Muscle of leg (tissue), 11 donors: ENCODE data around the gene OGG1. TPM values are rescaled to one million over a fixed set of nuclear protein-coding genes. Genes with fewer than 3 reads are reported as not detected.
A peak's percentile ranks its signal among the peaks of the same experiment; 100 is the strongest.

ENCODE experiments used
- DNase-seq: peaks from one replicate; pipeline ENCODE4 v3.0.0; 2013
- H3K27ac ChIP-seq: one replicate; pipeline ENCODE4 v1.5.1; 2013; ENCODE audit warnings: mild to moderate bottlenecking, low read length, control low read depth
- H3K27me3 ChIP-seq: one replicate; pipeline ENCODE4 v1.6.1; 2013; ENCODE audit warnings: low read length; ENCODE audit not compliant: control insufficient read depth, insufficient read depth
- H3K36me3 ChIP-seq: one replicate; pipeline ENCODE4 v1.6.1; 2013; ENCODE audit warnings: low read length; ENCODE audit not compliant: control insufficient read depth, insufficient read depth
- H3K4me1 ChIP-seq: one replicate; pipeline ENCODE4 v1.6.1; 2013; ENCODE audit warnings: low read length; ENCODE audit not compliant: control insufficient read depth, insufficient read depth
- H3K4me3 ChIP-seq: one replicate; pipeline ENCODE4 v1.5.1; 2013; ENCODE audit warnings: low read length, control low read depth
- H3K9me3 ChIP-seq: replicated peaks from 2 replicates; pipeline ENCODE4 v1.6.1; 2013; ENCODE audit warnings: low read depth, low read length; ENCODE audit not compliant: control insufficient read depth
- WGBS: methylation state at CpG from one replicate; pipeline ENCODE4 v1.1.5; 2013; ENCODE audit warnings: missing lambda C conversion rate; ENCODE audit not compliant: insufficient coverage; 5-methylcytosine and 5-hydroxymethylcytosine counted together
- polyA plus RNA-seq, 8 donors: library from polyadenylated mRNA; unstranded; fragments of 120-200 nt; gene quantifications; one replicate each; pipeline versions ENCODE4 v1.2.1 to v1.2.3, GENCODE V29; 2013; ENCODE audit warnings: inconsistent platforms in 1 of 8, low replicate concordance in 1 of 8; ENCODE audit not compliant: insufficient read length in 8 of 8, insufficient read depth in 1 of 8
- total RNA-seq: library from RNA; stranded (reverse); fragments of 120-200 nt; gene quantifications from one replicate; pipeline ENCODE4 v1.2.4, GENCODE V29; 2013

Gene OGG1
- total and polyA plus RNA-seq, 9 donors, result 21.4 to 38.6 (median 29.7) TPM

GRCh38 chr3:9710174-9710739 lies 39.5 kb upstream of the OGG1 start:
- Histone ChIP-seq H3K9me3 (no peaks in the 10 kb centered on the region), H3K36me3 (no peaks in the 10 kb centered on the region), H3K4me1 (no peaks in the 10 kb centered on the region), H3K27me3 (peaks cover 7% of the 10 kb centered on the region), H3K4me3 (no peak overlapping the region), H3K27ac (no peak overlapping the region)
- DNase-seq, result no peak
- WGBS, result 84% methylated on average over 3 of the region's 3 CpGs

GRCh38 chr3:9712415-9712814 lies 37.3 kb upstream of the OGG1 start:
- H3K27me3 ChIP-seq, result no peaks in the 10 kb centered on the region
- no peaks in the 10 kb centered on the region for H3K4me1 ChIP-seq
- DNase-seq, result no peak
- no peaks in the 10 kb centered on the region for H3K36me3 ChIP-seq
- H3K4me3 ChIP-seq, result no peak overlapping the region
- no peaks in the 10 kb centered on the region for H3K9me3 ChIP-seq
- 92% methylated on average over 2 of the region's 2 CpGs for WGBS
- H3K27ac ChIP-seq, result no peak overlapping the region

- no peak for DNase-seq
- Histone ChIP-seq H3K27me3 (no peaks in the 10 kb centered on the region), H3K4me3 (no peak overlapping the region), H3K4me1 (no peaks in the 10 kb centered on the region), H3K36me3 (no peaks in the 10 kb centered on the region), H3K9me3 (no peaks in the 10 kb centered on the region), H3K27ac (no peak overlapping the region)
- 81% methylated on average over 4 of the region's 4 CpGs for WGBS
These were observed 36.6 kb upstream of the OGG1 start for GRCh38 chr3:9713142-9713541.

GRCh38 chr3:9715136-9715535 lies 34.6 kb upstream of the OGG1 start:
- H3K4me3 ChIP-seq, result no peak overlapping the region
- no peaks in the 10 kb centered on the region for H3K4me1 ChIP-seq
- no peaks in the 10 kb centered on the region for H3K9me3 ChIP-seq
- H3K36me3 ChIP-seq, result no peaks in the 10 kb centered on the region
- DNase-seq, result no peak
- H3K27me3 ChIP-seq, result no peaks in the 10 kb centered on the region
- no peak overlapping the region for H3K27ac ChIP-seq
- WGBS, result 0% methylated on average over 3 of the region's 4 CpGs

- Histone ChIP-seq H3K9me3 (no peaks in the 10 kb centered on the region), H3K36me3 (no peaks in the 10 kb centered on the region), H3K4me1 (no peaks in the 10 kb centered on the region), H3K27me3 (no peaks in the 10 kb centered on the region), H3K4me3 (no peak overlapping the region), H3K27ac (no peak overlapping the region)
- WGBS, result 52% methylated on average over 3 of the region's 6 CpGs
- DNase-seq, result peak; percentile 82
These were observed 33.9 kb upstream of the OGG1 start for GRCh38 chr3:9715764-9716437.

GRCh38 chr3:9716801-9717555 lies 32.8 kb upstream of the OGG1 start:
- WGBS, result 75% methylated on average over 1 of the region's 5 CpGs

GRCh38 chr3:9717563-9717962 lies 32.2 kb upstream of the OGG1 start:
- no peaks in the 10 kb centered on the region for H3K4me1 ChIP-seq
- no peaks in the 10 kb centered on the region for H3K9me3 ChIP-seq
- H3K36me3 ChIP-seq, result no peaks in the 10 kb centered on the region
- 90% methylated on average over 1 of the region's 1 CpG for WGBS
- no peaks in the 10 kb centered on the region for H3K27me3 ChIP-seq
- DNase-seq, result no peak
- H3K27ac ChIP-seq, result no peak overlapping the region
- H3K4me3 ChIP-seq, result no peak overlapping the region

More at GRCh38 chr3:9716801-9717555, 32.8 kb upstream of the OGG1 start:
- H3K9me3 ChIP-seq, result no peaks in the 10 kb centered on the region
- H3K4me3 ChIP-seq, result no peak overlapping the region
- H3K36me3 ChIP-seq, result no peaks in the 10 kb centered on the region
- DNase-seq, result no peak
- no peak overlapping the region for H3K27ac ChIP-seq
- H3K27me3 ChIP-seq, result no peaks in the 10 kb centered on the region
- H3K4me1 ChIP-seq, result no peaks in the 10 kb centered on the region

DNA sequence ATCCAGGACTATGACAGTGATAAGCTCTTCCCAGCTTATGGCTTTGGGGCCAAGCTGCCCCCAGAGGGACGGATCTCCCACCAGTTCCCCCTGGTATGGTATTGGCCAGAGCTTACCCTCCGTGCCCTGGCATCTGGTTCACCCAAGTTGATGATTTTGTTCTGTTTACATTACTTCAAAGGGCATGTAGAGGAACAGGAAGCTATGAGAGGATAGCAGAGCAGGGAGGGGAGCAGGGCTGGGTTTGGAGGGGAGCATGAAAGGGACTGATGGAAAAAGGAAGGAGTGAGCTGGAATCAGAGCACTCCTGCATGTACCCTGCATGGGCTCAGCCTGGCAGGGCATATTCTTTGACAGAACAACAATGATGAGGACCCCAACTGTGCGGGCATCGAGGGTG lies 31.6 kb upstream of the OGG1 start:
- Histone ChIP-seq H3K9me3 (no peaks in the 10 kb centered on the region), H3K4me1 (no peaks in the 10 kb centered on the region), H3K36me3 (no peaks in the 10 kb centered on the region), H3K27ac (no peak overlapping the region), H3K4me3 (no peak overlapping the region), H3K27me3 (no peaks in the 10 kb centered on the region)
- no peak for DNase-seq
- WGBS, result 86% methylated on average over 2 of the region's 4 CpGs

GRCh38 chr3:9721015-9721699 lies 28.6 kb upstream of the OGG1 start:
- no peaks in the 10 kb centered on the region for H3K4me1 ChIP-seq
- no peaks in the 10 kb centered on the region for H3K36me3 ChIP-seq
- no peaks in the 10 kb centered on the region for H3K9me3 ChIP-seq
- no peak overlapping the region for H3K4me3 ChIP-seq
- no peaks in the 10 kb centered on the region for H3K27me3 ChIP-seq
- 9% methylated on average over 1 of the region's 7 CpGs for WGBS
- H3K27ac ChIP-seq, result no peak overlapping the region
- no peak for DNase-seq

- Histone ChIP-seq H3K36me3 (no peaks in the 10 kb centered on the region), H3K9me3 (no peaks in the 10 kb centered on the region), H3K27me3 (no peaks in the 10 kb centered on the region), H3K27ac (no peak overlapping the region), H3K4me3 (no peak overlapping the region), H3K4me1 (no peaks in the 10 kb centered on the region)
- DNase-seq, result no peak
- WGBS, result 85% methylated on average over 2 of the region's 2 CpGs
These were observed 28.1 kb upstream of the OGG1 start for GRCh38 chr3:9721700-9722060.
